Ishikawa (cell line): ENCODE results near the gene MAB21L4.

ENCODE experiments used
- CEBPB ChIP-seq: IDR thresholded peaks from 2 replicates; pipeline ENCODE4 v1.6.1; 2012
- EP300 ChIP-seq: IDR thresholded peaks from 2 replicates; pipeline ENCODE4 v1.6.1; 2012; ENCODE audit warnings: borderline replicate concordance
- RAD21 ChIP-seq: IDR thresholded peaks from 2 replicates; pipeline ENCODE4 v1.6.1; 2012; ENCODE audit warnings: low read depth
- TAF1 ChIP-seq: IDR thresholded peaks from 2 replicates; pipeline ENCODE4 v1.6.1; 2012; ENCODE audit warnings: low read depth, mild to moderate bottlenecking
- USF1 ChIP-seq: IDR thresholded peaks from 2 replicates; pipeline ENCODE4 v1.6.1; 2012

GRCh38 chr2:240886678-240887609 lies 9.0 kb downstream of the MAB21L4 start:
- TF ChIP-seq TAF1 (no peak), USF1 (no peak), CEBPB (no peak), EP300 (no peak), RAD21 (no peak)
